Activated T-helper 9 cell treated with anti-CD3 and anti-CD28 coated beads, Interleukin-2, amount 50 U/mL, for 16 hours (primary cell): ENCODE measurements around the gene B3GALT5.
A peak's percentile ranks its signal among the peaks of the same experiment; 100 is the strongest.

Source experiments
- DNase-seq: peaks from one replicate; pipeline ENCODE4 v3.0.0-alpha.2; 2020; ENCODE audit warnings: low read depth

Gene B3GALT5

DNA sequence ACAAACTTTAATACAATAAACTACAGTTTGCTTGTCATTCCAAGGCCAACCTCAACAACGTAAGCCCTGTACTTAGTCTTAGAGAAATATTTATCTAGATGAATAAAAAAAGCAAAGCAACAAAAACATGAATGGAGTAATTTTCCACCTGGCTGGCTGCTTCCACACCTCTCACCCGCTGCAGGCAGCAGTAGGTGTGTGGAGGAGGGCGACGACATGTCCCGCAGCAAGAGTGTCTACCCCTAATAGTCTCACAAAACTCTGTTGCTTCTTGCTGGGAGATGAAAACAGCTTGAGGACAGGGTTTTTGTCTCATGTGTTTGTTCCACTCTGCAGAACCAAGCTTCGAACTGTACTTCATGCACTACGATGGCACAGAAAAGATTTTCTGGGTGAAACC is 83.5 kb downstream of the B3GALT5 start:
- no peak for DNase-seq

DNA sequence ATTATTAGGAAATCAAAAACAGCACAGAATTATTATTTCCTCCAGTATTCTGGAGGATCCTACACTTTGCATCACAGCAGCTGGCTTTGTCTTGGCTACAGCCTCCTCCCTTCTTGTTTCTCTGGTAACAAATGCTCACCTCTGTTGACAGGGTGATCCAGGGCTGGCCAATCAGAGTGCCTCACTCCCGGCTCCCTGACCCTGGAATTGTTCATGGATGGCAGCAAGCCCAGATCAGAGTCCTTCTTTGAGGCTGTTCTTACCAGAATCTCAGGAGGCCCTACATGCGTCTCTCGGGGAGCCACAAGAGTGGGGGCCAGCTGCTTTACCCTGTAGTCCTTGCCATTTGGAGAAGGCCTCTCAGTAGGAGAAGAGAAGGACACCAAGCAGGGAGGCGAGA is 83.9 kb downstream of the B3GALT5 start:
- no peak for DNase-seq

DNA sequence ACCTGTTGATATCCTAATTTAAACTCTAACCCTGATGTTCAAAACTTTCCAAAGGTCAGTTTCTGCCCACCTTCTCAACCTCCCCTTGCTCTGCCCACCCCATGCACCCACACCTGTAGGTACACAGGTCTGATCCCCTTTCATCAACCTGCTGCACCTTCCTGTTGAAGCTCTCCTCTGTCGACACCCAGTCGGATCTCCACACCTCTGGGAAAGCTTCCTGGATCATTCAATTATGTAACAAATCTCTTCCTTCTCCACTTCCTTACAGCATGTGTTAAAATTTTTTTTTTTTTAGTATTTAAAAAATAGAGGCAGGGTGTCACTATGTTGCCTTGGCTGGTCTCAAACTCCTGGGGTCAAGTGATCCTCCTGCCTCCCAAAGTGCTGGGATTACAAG is 87.6 kb downstream of the B3GALT5 start:
- no peak for DNase-seq

DNA sequence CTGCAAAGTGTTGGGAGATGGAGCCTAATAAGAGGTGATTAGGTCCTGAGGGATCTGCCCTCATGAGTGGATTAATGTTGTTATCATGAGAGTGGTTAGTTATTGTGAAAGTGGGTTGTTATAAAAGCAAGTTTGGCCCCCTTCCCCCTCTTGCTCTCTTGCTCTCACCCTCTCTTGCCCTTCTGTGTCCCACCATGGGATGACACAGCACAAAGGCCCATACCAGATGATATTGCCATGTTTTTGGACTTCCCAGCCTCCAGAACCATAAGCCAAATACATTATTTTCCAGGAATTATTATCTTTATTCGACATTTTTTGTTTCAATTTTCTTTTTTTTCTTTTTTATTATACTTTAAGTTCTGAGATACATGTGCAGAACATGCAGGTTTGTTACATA is 90.8 kb downstream of the B3GALT5 start:
- DNase-seq: no peak

DNA sequence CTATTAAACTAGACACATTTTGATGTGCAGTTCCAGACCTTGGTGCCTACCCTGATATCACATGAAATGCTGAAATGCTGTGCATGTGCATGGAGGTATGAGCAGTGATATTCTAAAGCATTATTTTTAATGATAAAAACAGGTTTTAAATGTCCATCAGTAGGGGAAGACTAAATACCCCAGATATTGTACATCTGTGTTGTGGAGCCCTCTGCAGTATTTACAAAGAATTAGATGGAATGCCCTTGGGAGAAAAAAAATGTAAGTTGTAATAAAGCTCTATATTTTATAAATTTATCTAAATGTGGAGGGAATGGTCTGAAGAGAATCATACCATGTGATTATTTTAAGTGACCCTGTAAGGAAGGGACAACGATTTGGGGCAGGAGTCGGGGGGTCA is 93.1 kb downstream of the B3GALT5 start:
- DNase-seq: no peak

DNA sequence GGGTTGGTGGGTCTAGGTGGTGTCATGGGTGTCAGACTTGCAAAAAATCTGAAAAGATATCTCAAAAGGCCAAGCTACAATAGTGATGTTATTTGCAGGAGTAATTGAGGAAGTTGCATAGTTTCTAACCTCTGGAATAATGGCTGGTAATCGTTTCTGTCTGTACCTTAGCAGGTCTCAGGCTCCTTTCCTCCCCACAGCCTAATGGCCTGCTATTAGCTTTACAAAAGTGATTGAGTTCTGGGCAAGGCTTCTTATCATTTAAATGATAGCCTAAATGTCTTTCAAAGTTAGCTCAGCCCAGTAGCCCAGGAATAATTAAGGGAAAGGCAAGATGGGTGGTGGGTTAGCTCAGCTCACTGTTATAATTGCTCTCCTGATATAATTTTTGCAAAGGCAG is 94.6 kb downstream of the B3GALT5 start:
- DNase-seq: no peak

DNA sequence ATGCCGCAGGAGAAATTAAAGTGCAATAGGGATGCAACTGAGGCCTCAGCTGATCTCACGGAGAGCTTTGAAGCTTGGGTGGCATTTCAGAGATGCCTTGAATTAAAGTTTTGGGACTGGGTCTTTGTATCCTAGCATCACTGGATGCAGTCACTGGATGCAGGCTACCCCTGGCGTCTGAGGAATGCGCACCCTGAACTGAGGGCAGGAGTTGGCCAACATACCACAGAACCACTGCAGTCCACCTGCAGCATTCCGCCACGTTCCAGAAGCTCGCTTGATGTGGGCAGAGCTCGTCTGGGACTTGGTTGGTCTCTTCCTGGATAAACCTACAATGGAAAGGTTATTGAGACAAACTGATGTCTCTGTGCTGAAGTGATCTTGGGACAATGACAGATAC is 98.1 kb downstream of the B3GALT5 start:
- DNase-seq: no peak

DNA sequence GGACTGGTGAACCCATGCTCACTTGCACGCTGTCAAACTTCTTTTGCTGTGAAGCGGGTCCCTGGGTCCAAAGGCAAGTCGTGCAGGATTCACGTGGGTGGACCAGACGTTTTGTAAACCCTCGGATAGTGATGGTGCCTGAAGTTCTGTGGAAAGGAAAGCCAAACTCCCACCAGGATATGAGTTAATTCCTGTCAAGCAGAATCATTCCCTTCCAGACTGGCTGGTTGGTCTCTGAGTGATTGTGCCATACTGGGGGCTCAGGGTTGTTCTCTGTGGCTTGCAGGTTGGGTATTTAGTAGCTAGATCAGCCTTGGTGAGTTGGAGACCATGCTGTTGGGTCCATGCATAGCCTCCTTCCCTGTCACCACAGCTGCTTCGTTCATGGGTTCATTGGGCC is 99.5 kb downstream of the B3GALT5 start:
- DNase-seq: no peak

DNA sequence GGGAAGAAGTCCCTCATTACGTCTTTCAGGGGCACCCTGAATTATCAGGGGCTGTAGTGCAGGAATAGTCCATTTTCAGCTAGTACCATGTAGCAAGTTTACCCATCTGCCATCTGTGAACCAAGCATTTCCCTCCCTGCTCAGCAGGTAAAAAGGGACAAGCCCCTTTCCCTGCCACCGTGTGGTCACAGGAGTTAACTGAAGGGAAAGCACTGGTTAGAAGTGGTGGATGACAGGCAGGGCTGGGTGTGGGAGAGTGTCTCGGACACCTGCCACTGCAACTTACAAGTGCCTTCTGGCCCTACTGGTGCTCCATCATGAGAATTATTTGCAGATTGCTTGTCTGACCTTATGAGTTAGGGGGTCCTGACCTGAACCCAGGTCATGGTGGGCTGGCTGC is 100.2 kb downstream of the B3GALT5 start:
- DNase-seq: no peak

DNA sequence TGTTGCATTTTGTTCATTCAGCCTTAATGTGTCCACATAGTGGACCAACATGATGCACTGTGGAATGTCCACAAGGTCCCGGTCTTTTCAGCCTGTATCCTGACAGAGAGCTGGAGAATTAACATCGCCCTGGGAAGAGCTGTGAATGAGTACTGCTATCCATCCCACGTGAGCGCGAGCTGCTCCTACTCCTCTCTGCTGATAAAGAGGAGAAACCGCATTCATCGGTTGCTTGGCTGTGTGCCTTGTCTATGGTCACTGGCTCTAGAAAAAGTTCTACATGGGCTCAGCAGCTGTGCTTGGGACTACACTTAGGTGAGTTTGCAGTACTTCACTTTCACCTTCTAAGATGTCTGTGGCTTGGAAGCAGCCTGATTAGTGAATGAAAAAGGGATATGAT is 101.2 kb downstream of the B3GALT5 start:
- no peak for DNase-seq

DNA sequence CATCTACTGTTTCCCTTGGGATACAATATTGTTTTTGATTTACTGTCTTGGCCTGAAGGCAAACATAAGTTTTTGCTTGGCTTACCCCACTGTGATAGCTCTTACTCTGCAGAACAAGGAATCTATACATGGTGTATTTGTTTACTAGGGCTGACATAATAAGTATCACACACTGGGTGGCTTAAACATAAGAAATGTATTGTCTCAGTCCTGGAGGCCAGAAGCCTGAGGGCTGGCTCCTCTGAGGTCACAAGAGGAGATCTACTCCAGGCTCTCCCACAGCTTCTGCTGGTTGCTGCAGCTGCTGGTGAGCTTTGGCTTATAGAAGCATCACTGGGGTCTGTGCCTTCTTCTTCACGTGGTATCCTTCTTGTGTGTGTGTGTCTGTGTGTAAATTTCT is 101.6 kb downstream of the B3GALT5 start:
- no peak for DNase-seq

DNA sequence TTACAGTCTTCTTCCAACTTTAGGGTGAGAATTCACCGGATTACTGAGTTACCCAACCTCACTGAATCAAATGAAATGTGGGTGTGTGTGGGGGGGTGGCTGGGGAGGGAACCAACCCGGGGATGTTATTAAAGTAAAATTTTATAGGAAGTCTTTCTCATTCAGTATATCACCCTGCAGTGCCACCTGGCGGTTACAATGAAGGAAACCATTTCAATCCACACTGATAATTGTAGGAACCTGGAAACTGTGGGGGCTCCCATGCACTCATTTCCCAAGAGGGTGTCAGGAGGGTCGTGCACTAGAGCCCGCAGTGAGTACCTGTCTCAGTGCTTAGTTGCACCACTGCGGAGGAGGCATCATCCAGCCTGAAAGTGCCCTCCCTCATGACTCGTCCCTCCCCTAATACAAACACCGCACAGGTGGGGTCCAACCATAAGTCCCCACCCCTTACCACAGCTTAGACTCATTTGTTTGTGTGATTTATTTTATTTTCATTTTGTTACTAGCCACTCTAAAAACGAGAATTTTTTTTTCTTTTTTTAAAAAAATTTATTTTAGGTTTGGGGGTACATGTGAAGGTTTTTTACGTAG is 103.2 kb downstream of the B3GALT5 start:
- DNase-seq: peak; percentile 1

DNA sequence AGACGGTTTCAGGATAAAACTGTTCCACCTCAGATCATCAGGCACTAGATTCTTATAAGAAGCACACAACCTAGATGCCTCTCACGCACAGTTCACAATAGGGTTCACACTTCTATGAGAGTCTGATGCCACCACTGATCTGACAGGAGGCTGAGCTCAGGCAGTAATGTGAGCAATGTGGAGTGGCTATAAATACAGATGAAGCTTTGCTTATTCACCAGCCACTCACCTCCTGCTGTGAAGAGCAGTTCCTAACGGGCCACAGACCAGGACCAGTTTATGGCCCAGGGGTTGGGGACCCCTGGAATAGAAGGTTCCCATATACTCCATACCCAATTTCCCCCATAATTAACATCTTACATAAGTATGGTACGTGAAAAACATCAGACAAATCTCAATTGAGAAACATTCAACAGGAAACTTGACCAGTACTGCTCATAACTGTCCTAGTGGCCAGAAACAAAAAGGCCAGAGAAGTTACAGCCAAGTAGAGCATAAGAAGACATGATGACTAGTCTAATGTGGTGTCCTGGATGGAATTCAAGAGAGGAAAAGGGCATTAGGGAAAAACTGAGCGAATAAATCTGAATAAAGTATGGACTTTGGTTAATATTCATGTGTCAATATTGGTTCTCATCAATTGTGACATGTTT is 107.5 kb downstream of the B3GALT5 start:
- DNase-seq: no peak

DNA sequence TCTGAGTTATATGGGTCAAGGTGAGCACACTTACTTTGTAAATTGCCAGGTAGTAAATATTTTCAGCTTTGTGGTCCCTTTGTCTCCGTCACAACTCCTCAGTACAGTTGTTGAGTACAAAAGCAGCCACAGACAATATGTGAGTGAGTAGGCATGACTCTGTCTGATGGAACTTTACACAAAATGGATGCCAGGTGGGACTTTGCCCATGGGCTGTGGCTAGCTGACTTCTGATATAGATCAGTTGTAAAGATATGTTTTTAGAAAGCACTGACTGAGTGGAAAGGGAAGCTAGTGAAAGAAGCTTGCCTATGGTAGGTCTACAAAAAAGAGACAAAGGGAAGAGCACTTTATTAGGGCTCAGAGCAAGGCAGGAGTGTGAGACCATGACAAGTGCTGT is 109.1 kb downstream of the B3GALT5 start:
- DNase-seq: no peak
